Loucy (cell line): ENCODE results near the gene SMAD7.

Experiments
- EZH2phosphoT487 ChIP-seq: fragments of 200-600 bp; IDR thresholded peaks from 2 replicates; pipeline ENCODE4 v1.6.1; 2018; ENCODE audit warnings: antibody characterized with exemption, mild to moderate bottlenecking, moderate library complexity, borderline replicate concordance
- TF ChIP-seq, protein P1 (sequence below): fragments of 200-600 bp; sonication (generic); conservative IDR thresholded peaks from 2 replicates; pipeline ENCODE4 v1.5.1; 2014; ENCODE audit warnings: mild to moderate bottlenecking, antibody characterized with exemption, low read length

DNA sequence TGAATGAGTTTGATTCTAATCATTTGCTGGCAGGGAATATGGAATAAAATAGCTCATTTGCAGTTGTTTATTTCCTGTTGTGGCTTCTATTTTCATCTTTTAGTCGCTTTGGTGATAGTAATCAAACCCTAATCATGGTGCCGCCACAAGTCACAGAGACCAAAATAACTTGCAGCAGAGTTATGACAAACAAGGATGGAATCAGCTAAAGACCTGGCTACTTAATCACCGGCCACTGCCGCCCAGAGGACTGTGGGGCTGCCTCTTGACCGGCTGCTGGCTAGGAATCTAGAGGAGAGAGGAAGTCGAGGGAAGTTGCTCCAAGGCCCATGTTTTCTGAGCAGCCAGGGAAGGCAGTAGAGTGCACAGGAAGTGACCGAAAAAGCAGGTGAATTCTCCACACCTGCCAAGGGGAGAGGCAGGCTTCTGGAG lies 5.1 kb upstream of the SMAD7 start:
- TF ChIP-seq, protein P1, sequence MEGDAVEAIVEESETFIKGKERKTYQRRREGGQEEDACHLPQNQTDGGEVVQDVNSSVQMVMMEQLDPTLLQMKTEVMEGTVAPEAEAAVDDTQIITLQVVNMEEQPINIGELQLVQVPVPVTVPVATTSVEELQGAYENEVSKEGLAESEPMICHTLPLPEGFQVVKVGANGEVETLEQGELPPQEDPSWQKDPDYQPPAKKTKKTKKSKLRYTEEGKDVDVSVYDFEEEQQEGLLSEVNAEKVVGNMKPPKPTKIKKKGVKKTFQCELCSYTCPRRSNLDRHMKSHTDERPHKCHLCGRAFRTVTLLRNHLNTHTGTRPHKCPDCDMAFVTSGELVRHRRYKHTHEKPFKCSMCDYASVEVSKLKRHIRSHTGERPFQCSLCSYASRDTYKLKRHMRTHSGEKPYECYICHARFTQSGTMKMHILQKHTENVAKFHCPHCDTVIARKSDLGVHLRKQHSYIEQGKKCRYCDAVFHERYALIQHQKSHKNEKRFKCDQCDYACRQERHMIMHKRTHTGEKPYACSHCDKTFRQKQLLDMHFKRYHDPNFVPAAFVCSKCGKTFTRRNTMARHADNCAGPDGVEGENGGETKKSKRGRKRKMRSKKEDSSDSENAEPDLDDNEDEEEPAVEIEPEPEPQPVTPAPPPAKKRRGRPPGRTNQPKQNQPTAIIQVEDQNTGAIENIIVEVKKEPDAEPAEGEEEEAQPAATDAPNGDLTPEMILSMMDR = no peak
- TF ChIP-seq EZH2phosphoT487 = no peak
